K562 (cell line): ENCODE results near the gene PGS1. TPM values are rescaled to one million over a fixed set of nuclear protein-coding genes. Genes with fewer than 3 reads are reported as not detected.
A peak's percentile ranks its signal among the peaks of the same experiment; 100 is the strongest.

Experiments used
- ATAC-seq: fragments of 200-7000 bp; cut with Tn5 transposase; 3 replicates; pipeline ENCODE4 v1.9.1; 2020; ENCODE audit warnings: moderate library complexity
- BruUV-seq: library from RNA; stranded (reverse); fragments of 400-500 nt; replicated peaks from 2 replicates; lab custom pipeline; 2021; lab: Mats Ljungman, UMichigan
- CTCF ChIA-PET: fragments of 300-600 bp; formaldehyde crosslinking; extraction: SDS; loops from one replicate; lab custom pipeline; 2021; ENCODE audit warnings: low intra/inter-chr PET ratio; lab: Yijun Ruan, JAX
- POLR2A ChIA-PET: fragments of 300-600, 350-650 bp; sonication (Branson Sonifier 250); formaldehyde crosslinking; extraction: SDS; loops from one replicate; lab custom pipeline; 2021; ENCODE audit warnings: antibody characterized with exemption, inconsistent platforms; lab: Yijun Ruan, JAX
- DNase-seq, 4 experiments: peaks; one replicate each; pipeline versions ENCODE4 v3.0.0 to v3.0.0-alpha.2; 2011 to 2018; ENCODE audit warnings: low spot score in 3 of 4, mixed read lengths in 3 of 4; ENCODE audit errors: extremely low read depth in 1 of 4
- FAIRE-seq: peaks from 2 replicates; lab custom pipeline; 2011; peaks lifted over from hg19 to GRCh38; lab: Jason Lieb, UNC
- H2AFZ ChIP-seq: 2 replicates; pipeline ENCODE4 v1.6.0; 2011; ENCODE audit warnings: low read depth, low read length, control low read depth, inconsistent platforms
- H3K27ac ChIP-seq: fragments of 200-600 bp; 3 replicates; pipeline ENCODE4 v1.8.0; 2011; ENCODE audit warnings: low read depth, mild to moderate bottlenecking, control low read depth, inconsistent platforms, low read length, moderate library complexity, mixed read lengths; ENCODE audit errors: extremely low read depth
- H3K27me3 ChIP-seq, 2 experiments: fragments of 300-600 bp in 1 of 2; 2 replicates in 1 of 2; 3 replicates in 1 of 2; pipeline versions ENCODE4 v1.6.0 to v1.8.0; 2011; ENCODE audit warnings: inconsistent platforms in 2 of 2, low read length in 2 of 2, mild to moderate bottlenecking in 1 of 2, mixed read lengths in 1 of 2, moderate library complexity in 1 of 2; ENCODE audit not compliant: control insufficient read depth in 2 of 2, insufficient read depth in 2 of 2
- H3K36me3 ChIP-seq: fragments of 300-600 bp; 3 replicates; pipeline ENCODE4 v1.8.0; 2011; ENCODE audit warnings: mild to moderate bottlenecking, low read length, inconsistent platforms; ENCODE audit not compliant: control insufficient read depth, insufficient read depth
- H3K4me1 ChIP-seq, 2 experiments: fragments of 200-600 bp in 1 of 2; replicated peaks in 1 of 2; 2 replicates in 1 of 2; 3 replicates in 1 of 2; pipeline versions ENCODE4 v1.5.1 to v1.8.0; 2011; ENCODE audit warnings: inconsistent platforms in 2 of 2, low read length in 2 of 2, mild to moderate bottlenecking in 1 of 2, mixed read lengths in 1 of 2, moderate library complexity in 1 of 2; ENCODE audit not compliant: control insufficient read depth in 2 of 2, insufficient read depth in 2 of 2
- H3K4me2 ChIP-seq: 2 replicates; pipeline ENCODE4 v1.6.1; 2011; ENCODE audit warnings: low read length, control low read depth, inconsistent platforms, mixed read lengths; ENCODE audit not compliant: insufficient read depth
- H3K4me3 ChIP-seq: fragments of 200-600 bp; sonication (generic), shearing (Covaris generic); 2 replicates; pipeline ENCODE4 v1.5.1; 2016; ENCODE audit warnings: control low read depth, inconsistent platforms
- H3K79me2 ChIP-seq: fragments of 200-600 bp; 3 replicates; pipeline ENCODE4 v1.8.0; 2011; ENCODE audit warnings: low read length, inconsistent platforms; ENCODE audit not compliant: control insufficient read depth, insufficient read depth
- H3K9ac ChIP-seq, 2 experiments: 2 replicates each; pipeline versions ENCODE4 v1.6.0 to v1.6.1; 2011; ENCODE audit warnings: low read depth in 2 of 2, low read length in 2 of 2, control low read depth in 1 of 2, inconsistent platforms in 1 of 2, mild to moderate bottlenecking in 1 of 2, mixed read lengths in 1 of 2; ENCODE audit not compliant: insufficient read depth in 1 of 2
- H3K9me1 ChIP-seq: one replicate; pipeline ENCODE4 v1.6.0; 2011; ENCODE audit warnings: inconsistent platforms, mild to moderate bottlenecking, low read length, moderate library complexity; ENCODE audit not compliant: control insufficient read depth, insufficient read depth
- H3K9me3 ChIP-seq: replicated peaks from 2 replicates; pipeline ENCODE4 v1.5.1; 2011; ENCODE audit warnings: low read depth, low read length, inconsistent platforms; ENCODE audit not compliant: control insufficient read depth, insufficient read depth
- H4K20me1 ChIP-seq: replicated peaks from 2 replicates; pipeline ENCODE4 v1.6.1; 2011; ENCODE audit warnings: low read length, inconsistent platforms, mixed read lengths; ENCODE audit not compliant: control insufficient read depth, insufficient read depth
- ARHGAP35 ChIP-seq: fragments of 450-650 bp; IDR thresholded peaks from 2 replicates; pipeline ENCODE4 v1.6.1; 2018; ENCODE audit not compliant: partially characterized antibody
- E2F4 ChIP-seq: sonication (generic); formaldehyde crosslinking; IDR thresholded peaks from 2 replicates; pipeline ENCODE4 v1.8.0; 2022; ENCODE audit warnings: mild to moderate bottlenecking, low read depth, missing genetic modification reagents
- ETV5 ChIP-seq: sonication (generic); formaldehyde crosslinking; IDR thresholded peaks from 2 replicates; pipeline ENCODE4 v1.4.0; 2020; ENCODE audit warnings: low read depth, mild to moderate bottlenecking, missing genetic modification reagents
- HNRNPUL1 ChIP-seq: fragments of 200-400 bp; formaldehyde crosslinking; IDR thresholded peaks from 2 replicates; pipeline ENCODE4 v1.6.1; 2017; ENCODE audit warnings: low read length
- POLR2G ChIP-seq: fragments of 200-400 bp; formaldehyde crosslinking; IDR thresholded peaks from 2 replicates; pipeline ENCODE4 v1.6.1; 2017; ENCODE audit warnings: low read depth, mild to moderate bottlenecking, antibody characterized with exemption, low read length, moderate library complexity
- WGBS: fragments of 100-300 bp; shearing (Covaris generic); methylation state at CpG from one replicate; pipeline ENCODE4 v1.1.6; 2016; ENCODE audit warnings: low coverage, mixed read lengths; ENCODE audit not compliant: insufficient coverage; ENCODE audit errors: missing lambda C conversion rate; 5-methylcytosine and 5-hydroxymethylcytosine counted together
- in situ Hi-C: fragments of 300-500 bp; cut with MboI; formaldehyde crosslinking; loops from 4 replicates; pipeline ENCODE4 v1.15.0; 2018; ENCODE audit warnings: inconsistent platforms, mixed read lengths
- intact Hi-C: fragments of 100-400 bp; cut with micrococcal nuclease; formaldehyde crosslinking; loops from 2 replicates; pipeline ENCODE4 v1.14.2; 2022
- polyA plus RNA-seq, 8 experiments: library from polyadenylated mRNA; depleted of rRNA in 4 of 8; stranded (reverse) in 5 of 8; unstranded in 3 of 8; fragments of >200 nt; fragmentation: Nextera tagmentation in 2 of 8; fragmentation: Illumina TruSeq in 1 of 8; extraction: Ambion mirVana in 2 of 8; extraction: Trizol in 1 of 8; gene quantifications; 2 replicates each; pipeline versions ENCODE4 v1.2.1 to v1.2.3, GENCODE V29; 2011 to 2014; ENCODE audit warnings: inconsistent platforms in 1 of 8, missing spikeins in 1 of 8
- total RNA-seq, 7 experiments: library from RNA; depleted of rRNA in 6 of 7; stranded (reverse); fragments of >200 nt in 6 of 7; fragmentation: Illumina TruSeq in 2 of 7; extraction: Trizol in 2 of 7; gene quantifications; 2 replicates each; pipeline versions ENCODE4 v1.2.1 to v1.2.3, GENCODE V29; 2011 to 2021; ENCODE audit warnings: low replicate concordance in 1 of 7

The PGS1 gene
- total and polyA plus RNA-seq, 9 of the 15 experiments (the other 6 are each of a cell fraction or from before 2014, with no cell fraction given), result 1.3 to 39.4 (median 22.3) TPM

DNA sequence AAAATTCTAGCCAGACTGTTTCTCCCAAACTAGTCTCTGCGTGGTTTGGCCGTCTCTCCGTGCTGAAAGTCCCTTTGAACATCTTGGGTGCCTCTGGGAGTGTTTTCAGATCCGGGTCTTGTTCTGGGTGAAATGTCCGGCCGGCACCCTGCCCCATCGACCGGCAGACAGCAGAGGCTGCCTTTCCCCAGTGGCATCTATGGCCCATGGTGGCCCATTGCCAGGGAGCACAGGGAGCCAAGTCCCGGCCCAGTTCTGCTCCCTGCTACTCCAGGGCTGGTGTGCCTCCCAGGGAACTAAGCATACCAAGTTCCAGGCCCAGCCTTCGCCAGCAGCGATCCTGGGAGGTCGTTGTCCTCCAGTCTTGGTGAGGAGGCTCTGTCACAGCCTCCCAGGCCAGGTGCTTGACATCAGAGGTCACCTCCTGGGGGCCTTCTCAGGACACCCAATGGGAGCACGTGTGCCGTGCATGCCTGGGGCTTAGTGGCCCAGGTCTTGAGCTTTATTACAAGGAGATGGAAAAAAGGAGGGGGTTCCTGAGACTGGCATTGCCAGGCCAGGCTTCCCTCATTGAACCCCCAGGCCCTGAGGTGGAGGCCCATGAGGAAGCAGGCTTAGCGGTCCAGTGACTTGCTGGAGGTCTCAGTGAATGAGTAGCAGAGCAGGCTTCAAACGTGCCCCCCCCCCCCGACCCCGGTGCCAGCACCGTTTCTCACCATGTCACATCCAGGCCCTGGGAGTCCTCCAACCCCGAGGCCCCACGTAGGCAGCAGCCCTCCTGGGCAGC lies 54.0 kb downstream of the PGS1 start:
- intact Hi-C loops (no loop called here), in situ Hi-C loops (no loop called here)
- Histone ChIP-seq H3K9ac (peak overlapping the region in 1 of 2 experiments; percentile 33; a peak in 2 of 4 replicates), H3K36me3 (peaks cover 2% of the 10 kb centered on the region; the same call in 1 of the 3 replicates), H3K9me1 (no peaks in the 10 kb centered on the region), H3K79me2 (no peaks in the 10 kb centered on the region), H3K9me3 (no peaks in the 10 kb centered on the region), H3K27me3 (peaks cover 0 to 23% of the 10 kb centered on the region in 2 experiments; a peak in 2 of 5 replicates), H4K20me1 (0 out of 2 replicates have a peak, but pooled peaks cover 4% of the 10 kb centered on the region), H3K4me2 (no peak overlapping the region), H2AFZ (no peak overlapping the region), H3K4me3 (no peak overlapping the region), H3K4me1 (peaks cover 0 to 12% of the 10 kb centered on the region in 2 experiments; a peak in 1 of 5 replicates), H3K27ac (no peak overlapping the region)
- 53% methylated on average over 18 of the region's 21 CpGs for WGBS
- FAIRE-seq (no peak), DNase-seq (no peak), ATAC-seq (no peak)
- POLR2A ChIA-PET, result interaction anchor here (0.5 to 1.3 kb wide), 5 partner anchors 10 to 237 kb away, joined by 3 to 4 read pairs (median 3); no protein-coding TSS in a partner anchor
- CTCF ChIA-PET, result no interaction called here
- 0 out of 2 replicates have a peak, but pooled peaks have one; percentile 24 for TF ChIP-seq POLR2G
- TF ChIP-seq E2F4 (CRISPR knock-in tag), result no peak
- TF ChIP-seq HNRNPUL1, result no peak
- no peak for TF ChIP-seq ARHGAP35
- TF ChIP-seq ETV5 (CRISPR knock-in tag), result no peak
- BruUV-seq, result no TSS peak
